K562 (cell line): ENCODE results near the gene FBN1. TPM values are rescaled to one million over a fixed set of nuclear protein-coding genes. Genes with fewer than 3 reads are reported as not detected.
A peak's percentile ranks its signal among the peaks of the same experiment; 100 is the strongest.

ENCODE experiments used
- ATAC-seq: fragments of 200-7000 bp; cut with Tn5 transposase; 3 replicates; pipeline ENCODE4 v1.9.1; 2020; ENCODE audit warnings: moderate library complexity
- BruUV-seq: library from RNA; stranded (reverse); fragments of 400-500 nt; replicated peaks from 2 replicates; lab custom pipeline; 2021; lab: Mats Ljungman, UMichigan
- CTCF ChIA-PET: fragments of 300-600 bp; formaldehyde crosslinking; extraction: SDS; loops from one replicate; lab custom pipeline; 2021; ENCODE audit warnings: low intra/inter-chr PET ratio; lab: Yijun Ruan, JAX
- POLR2A ChIA-PET: fragments of 300-600, 350-650 bp; sonication (Branson Sonifier 250); formaldehyde crosslinking; extraction: SDS; loops from one replicate; lab custom pipeline; 2021; ENCODE audit warnings: antibody characterized with exemption, inconsistent platforms; lab: Yijun Ruan, JAX
- DNase-seq, 4 experiments: peaks; one replicate each; pipeline versions ENCODE4 v3.0.0 to v3.0.0-alpha.2; 2011 to 2018; ENCODE audit warnings: low spot score in 3 of 4, mixed read lengths in 3 of 4; ENCODE audit errors: extremely low read depth in 1 of 4
- FAIRE-seq: peaks from 2 replicates; lab custom pipeline; 2011; peaks lifted over from hg19 to GRCh38; lab: Jason Lieb, UNC
- H2AFZ ChIP-seq: 2 replicates; pipeline ENCODE4 v1.6.0; 2011; ENCODE audit warnings: low read depth, low read length, control low read depth, inconsistent platforms
- H3K27ac ChIP-seq: fragments of 200-600 bp; 3 replicates; pipeline ENCODE4 v1.8.0; 2011; ENCODE audit warnings: low read depth, mild to moderate bottlenecking, control low read depth, inconsistent platforms, low read length, moderate library complexity, mixed read lengths; ENCODE audit errors: extremely low read depth
- H3K27me3 ChIP-seq, 2 experiments: fragments of 300-600 bp in 1 of 2; 2 replicates in 1 of 2; 3 replicates in 1 of 2; pipeline versions ENCODE4 v1.6.0 to v1.8.0; 2011; ENCODE audit warnings: inconsistent platforms in 2 of 2, low read length in 2 of 2, mild to moderate bottlenecking in 1 of 2, mixed read lengths in 1 of 2, moderate library complexity in 1 of 2; ENCODE audit not compliant: control insufficient read depth in 2 of 2, insufficient read depth in 2 of 2
- H3K36me3 ChIP-seq: fragments of 300-600 bp; 3 replicates; pipeline ENCODE4 v1.8.0; 2011; ENCODE audit warnings: mild to moderate bottlenecking, low read length, inconsistent platforms; ENCODE audit not compliant: control insufficient read depth, insufficient read depth
- H3K4me1 ChIP-seq, 2 experiments: fragments of 200-600 bp in 1 of 2; replicated peaks in 1 of 2; 2 replicates in 1 of 2; 3 replicates in 1 of 2; pipeline versions ENCODE4 v1.5.1 to v1.8.0; 2011; ENCODE audit warnings: inconsistent platforms in 2 of 2, low read length in 2 of 2, mild to moderate bottlenecking in 1 of 2, mixed read lengths in 1 of 2, moderate library complexity in 1 of 2; ENCODE audit not compliant: control insufficient read depth in 2 of 2, insufficient read depth in 2 of 2
- H3K4me2 ChIP-seq: 2 replicates; pipeline ENCODE4 v1.6.1; 2011; ENCODE audit warnings: low read length, control low read depth, inconsistent platforms, mixed read lengths; ENCODE audit not compliant: insufficient read depth
- H3K4me3 ChIP-seq: fragments of 200-600 bp; sonication (generic), shearing (Covaris generic); 2 replicates; pipeline ENCODE4 v1.5.1; 2016; ENCODE audit warnings: control low read depth, inconsistent platforms
- H3K79me2 ChIP-seq: fragments of 200-600 bp; 3 replicates; pipeline ENCODE4 v1.8.0; 2011; ENCODE audit warnings: low read length, inconsistent platforms; ENCODE audit not compliant: control insufficient read depth, insufficient read depth
- H3K9ac ChIP-seq, 2 experiments: 2 replicates each; pipeline versions ENCODE4 v1.6.0 to v1.6.1; 2011; ENCODE audit warnings: low read depth in 2 of 2, low read length in 2 of 2, control low read depth in 1 of 2, inconsistent platforms in 1 of 2, mild to moderate bottlenecking in 1 of 2, mixed read lengths in 1 of 2; ENCODE audit not compliant: insufficient read depth in 1 of 2
- H3K9me1 ChIP-seq: one replicate; pipeline ENCODE4 v1.6.0; 2011; ENCODE audit warnings: inconsistent platforms, mild to moderate bottlenecking, low read length, moderate library complexity; ENCODE audit not compliant: control insufficient read depth, insufficient read depth
- H3K9me3 ChIP-seq: replicated peaks from 2 replicates; pipeline ENCODE4 v1.5.1; 2011; ENCODE audit warnings: low read depth, low read length, inconsistent platforms; ENCODE audit not compliant: control insufficient read depth, insufficient read depth
- H4K20me1 ChIP-seq: replicated peaks from 2 replicates; pipeline ENCODE4 v1.6.1; 2011; ENCODE audit warnings: low read length, inconsistent platforms, mixed read lengths; ENCODE audit not compliant: control insufficient read depth, insufficient read depth
- CTBP1 ChIP-seq: fragments of 450-650 bp; IDR thresholded peaks from 2 replicates; pipeline ENCODE4 v1.6.1; 2016; ENCODE audit warnings: borderline replicate concordance
- EWSR1 ChIP-seq: fragments of 450-650 bp; IDR thresholded peaks from 2 replicates; pipeline ENCODE4 v1.6.1; 2018; ENCODE audit warnings: borderline replicate concordance, mild to moderate bottlenecking, low read depth, moderate library complexity; ENCODE audit not compliant: partially characterized antibody
- HMG20A ChIP-seq: fragments of 450-650 bp; formaldehyde crosslinking; conservative IDR thresholded peaks from 2 replicates; pipeline ENCODE4 v1.4.0; 2020; ENCODE audit warnings: mild to moderate bottlenecking, mixed read lengths
- NFIC ChIP-seq: fragments of 450-650 bp; IDR thresholded peaks from 2 replicates; pipeline ENCODE4 v1.6.1; 2017; ENCODE audit warnings: mild to moderate bottlenecking, inconsistent platforms
- RAD21 ChIP-seq, 2 experiments: fragments of 250-450 bp in 1 of 2; fragments of 450-650 bp in 1 of 2; sonication (Bioruptor Pico) in 1 of 2; formaldehyde crosslinking in 1 of 2; IDR thresholded peaks in 1 of 2; conservative IDR thresholded peaks in 1 of 2; 2 replicates each; pipeline versions ENCODE4 v1.4.0 to v1.8.0; 2020 to 2022; ENCODE audit warnings: mild to moderate bottlenecking in 2 of 2, moderate library complexity in 1 of 2
- RBM17 ChIP-seq: fragments of 200-400 bp; formaldehyde crosslinking; IDR thresholded peaks from 2 replicates; pipeline ENCODE4 v1.6.1; 2017; ENCODE audit warnings: low read depth, mild to moderate bottlenecking, low read length, borderline replicate concordance
- RBM39 ChIP-seq: fragments of 200-400 bp; formaldehyde crosslinking; optimal IDR thresholded peaks from 2 replicates; pipeline ENCODE3; 2018; ENCODE audit warnings: low read depth, low read length
- TEAD4 ChIP-seq, 2 experiments: sonication (generic) in 1 of 2; formaldehyde crosslinking in 1 of 2; IDR thresholded peaks; 2 replicates each; pipeline versions ENCODE4 v1.6.1 to v1.8.0; 2012 to 2022; ENCODE audit warnings: borderline replicate concordance in 1 of 2, inconsistent platforms in 1 of 2, low read length in 1 of 2, mild to moderate bottlenecking in 1 of 2, missing genetic modification reagents in 1 of 2
- ZBTB33 ChIP-seq: sonication (generic); formaldehyde crosslinking; IDR thresholded peaks from 2 replicates; pipeline ENCODE4 v1.8.1; 2023; ENCODE audit warnings: mild to moderate bottlenecking, missing genetic modification reagents
- ZBTB49 ChIP-seq: sonication (generic); formaldehyde crosslinking; IDR thresholded peaks from 2 replicates; pipeline ENCODE4 v1.8.0; 2022; ENCODE audit warnings: missing genetic modification reagents, mild to moderate bottlenecking, borderline replicate concordance
- ZNF57 ChIP-seq: fragments of 450-650 bp; formaldehyde crosslinking; IDR thresholded peaks from 2 replicates; pipeline ENCODE4 v1.4.0; 2020; ENCODE audit warnings: mild to moderate bottlenecking, moderate library complexity
- ZNF644 ChIP-seq: fragments of 200-800 bp; sonication (Bioruptor generic); IDR thresholded peaks from 2 replicates; pipeline ENCODE4 v1.6.1; 2016; ENCODE audit warnings: low read depth, missing genetic modification characterization, missing compliant biosample characterization
- WGBS: fragments of 100-300 bp; shearing (Covaris generic); methylation state at CpG from one replicate; pipeline ENCODE4 v1.1.6; 2016; ENCODE audit warnings: low coverage, mixed read lengths; ENCODE audit not compliant: insufficient coverage; ENCODE audit errors: missing lambda C conversion rate; 5-methylcytosine and 5-hydroxymethylcytosine counted together
- in situ Hi-C: fragments of 300-500 bp; cut with MboI; formaldehyde crosslinking; loops from 4 replicates; pipeline ENCODE4 v1.15.0; 2018; ENCODE audit warnings: inconsistent platforms, mixed read lengths
- intact Hi-C: fragments of 100-400 bp; cut with micrococcal nuclease; formaldehyde crosslinking; loops from 2 replicates; pipeline ENCODE4 v1.14.2; 2022
- polyA plus RNA-seq, 8 experiments: library from polyadenylated mRNA; depleted of rRNA in 4 of 8; stranded (reverse) in 5 of 8; unstranded in 3 of 8; fragments of >200 nt; fragmentation: Nextera tagmentation in 2 of 8; fragmentation: Illumina TruSeq in 1 of 8; extraction: Ambion mirVana in 2 of 8; extraction: Trizol in 1 of 8; gene quantifications; 2 replicates each; pipeline versions ENCODE4 v1.2.1 to v1.2.3, GENCODE V29; 2011 to 2014; ENCODE audit warnings: inconsistent platforms in 1 of 8, missing spikeins in 1 of 8
- total RNA-seq, 7 experiments: library from RNA; depleted of rRNA in 6 of 7; stranded (reverse); fragments of >200 nt in 6 of 7; fragmentation: Illumina TruSeq in 2 of 7; extraction: Trizol in 2 of 7; gene quantifications; 2 replicates each; pipeline versions ENCODE4 v1.2.1 to v1.2.3, GENCODE V29; 2011 to 2021; ENCODE audit warnings: low replicate concordance in 1 of 7

FBN1 gene
- total and polyA plus RNA-seq, 9 of the 15 experiments (the other 6 are each of a cell fraction or from before 2014, with no cell fraction given), result 0.15 to 1.2 (median 0.60) TPM

- Histone ChIP-seq H3K9me1 (no peaks in the 10 kb centered on the region), H3K4me2 (no peak overlapping the region), H4K20me1 (no peaks in the 10 kb centered on the region), H3K4me3 (no peak overlapping the region), H3K4me1 (no peaks in the 10 kb centered on the region), H2AFZ (no peak overlapping the region), H3K9me3 (no peaks in the 10 kb centered on the region), H3K79me2 (no peaks in the 10 kb centered on the region), H3K27me3 (peaks cover 2 to 14% of the 10 kb centered on the region in 2 experiments; a peak in 3 of 5 replicates), H3K36me3 (no peaks in the 10 kb centered on the region), H3K9ac (no peak overlapping the region), H3K27ac (no peak overlapping the region)
- DNase-seq (no peak), FAIRE-seq (no peak), ATAC-seq (no peak)
- no TSS peak for BruUV-seq
- WGBS, result 6% methylated on average over 4 of the region's 4 CpGs
- in situ Hi-C loops, result no loop called here
- intact Hi-C loops, result no loop called here
- no peak for TF ChIP-seq ZNF644 (tag)
- no peak for TF ChIP-seq TEAD4 (IDR thresholded peaks at IDR 0.05; ENCODE audit: low read length)
- TF ChIP-seq TEAD4 (CRISPR knock-in tag; IDR thresholded peaks at IDR 0.05; ENCODE audit: borderline replicate concordance), result no peak
- TF ChIP-seq CTBP1, result no peak
- TF ChIP-seq NFIC, result peak; percentile 44
- ChIA-PET POLR2A (no interaction called here), CTCF (no interaction called here)
Observed at GRCh38 chr15:48392356-48392755, 253.2 kb downstream of the FBN1 start.

GRCh38 chr15:48391950-48392349, 253.6 kb downstream of the FBN1 start:
- ChIA-PET CTCF (no interaction called here), POLR2A (no interaction called here)
- Histone ChIP-seq H3K4me2 (no peak overlapping the region), H3K36me3 (no peaks in the 10 kb centered on the region), H3K9me3 (no peaks in the 10 kb centered on the region), H3K27ac (no peak overlapping the region), H3K9ac (no peak overlapping the region), H4K20me1 (no peaks in the 10 kb centered on the region), H3K4me3 (no peak overlapping the region), H2AFZ (no peak overlapping the region), H3K4me1 (no peaks in the 10 kb centered on the region), H3K79me2 (no peaks in the 10 kb centered on the region), H3K9me1 (no peaks in the 10 kb centered on the region), H3K27me3 (peaks cover 2 to 14% of the 10 kb centered on the region in 2 experiments; a peak in 3 of 5 replicates)
- in situ Hi-C loops, result no loop called here
- intact Hi-C loops, result no loop called here
- no peak for DNase-seq
- FAIRE-seq, result no peak
- 34% methylated on average over 2 of the region's 2 CpGs for WGBS
- no TSS peak for BruUV-seq
- no peak for ATAC-seq
- TF ChIP-seq EWSR1, result no peak
- TF ChIP-seq RAD21 (CRISPR knock-in tag; conservative IDR thresholded peaks at IDR 0.05 in 1 of 2, IDR thresholded peaks at IDR 0.05 in 1 of 2), result no peak
- TF ChIP-seq ZBTB33 (CRISPR knock-in tag), result no peak
- TF ChIP-seq ZBTB49, result no peak
- TF ChIP-seq ZNF57 (CRISPR knock-in tag), result no peak
- no peak for TF ChIP-seq RBM39
- no peak for TF ChIP-seq HMG20A (CRISPR knock-in tag)
- TF ChIP-seq RBM17, result no peak
